ENCODE results near the gene PGF. TPM values are rescaled to one million over a fixed set of nuclear protein-coding genes. Genes with fewer than 3 reads are reported as not detected.

Gene PGF
- total and polyA plus RNA-seq, 2 of the 13 experiments (the other 11 are each of a cell fraction or from before 2014, with no cell fraction given): 10.7 to 27.5 TPM

- peak; percentile 55 for TF ChIP-seq AGO2 (optimal IDR thresholded peaks at IDR 0.05; ENCODE audit: low read depth, low read length)
- TF ChIP-seq NCOA1 (CRISPR knock-in tag; IDR thresholded peaks at IDR 0.05): no peak
- peak; percentile 55; the same call in 1 of the 2 replicates for TF ChIP-seq TGIF2 (CRISPR knock-in tag; IDR thresholded peaks at IDR 0.05)
- 0 out of 2 replicates have a peak, but pooled peaks have one; percentile 35 for TF ChIP-seq ZSCAN20 (CRISPR knock-in tag; IDR thresholded peaks at IDR 0.05; ENCODE audit: borderline replicate concordance)
- TF ChIP-seq SALL2 (CRISPR knock-in tag; IDR thresholded peaks at IDR 0.05): 0 out of 2 replicates have a peak, but pooled peaks have one; percentile 38
- TF ChIP-seq ZNF687 (CRISPR knock-in tag; IDR thresholded peaks at IDR 0.05): peak; percentile 87
- 0 out of 2 replicates have a peak, but pooled peaks have one; percentile 37 for TF ChIP-seq MXD3 (CRISPR knock-in tag; IDR thresholded peaks at IDR 0.05)
- TF ChIP-seq, protein P1, sequence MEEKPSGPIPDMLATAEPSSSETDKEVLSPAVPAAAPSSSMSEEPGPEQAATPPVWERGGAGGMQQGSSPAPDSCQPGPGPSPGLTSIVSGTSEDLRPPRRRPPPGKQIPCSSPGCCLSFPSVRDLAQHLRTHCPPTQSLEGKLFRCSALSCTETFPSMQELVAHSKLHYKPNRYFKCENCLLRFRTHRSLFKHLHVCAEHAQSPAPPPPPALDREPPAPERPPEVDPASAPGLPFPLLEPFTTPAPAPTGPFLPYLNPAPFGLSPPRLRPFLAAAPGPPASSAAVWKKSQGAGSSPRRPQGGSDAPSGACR (CRISPR knock-in tag; IDR thresholded peaks at IDR 0.05): no peak
- TF ChIP-seq ZNF749 (CRISPR knock-in tag; IDR thresholded peaks at IDR 0.05; ENCODE audit: borderline replicate concordance): peak; percentile 37; the same call in 1 of the 2 replicates
- TF ChIP-seq NR3C1 (CRISPR knock-in tag; IDR thresholded peaks at IDR 0.05): no peak
- peak; percentile 18; the same call in 1 of the 2 replicates for TF ChIP-seq FOSL2 (CRISPR knock-in tag; IDR thresholded peaks at IDR 0.05)
- 0 out of 2 replicates have a peak, but pooled peaks have one; percentile 39 for TF ChIP-seq ZNF891 (CRISPR knock-in tag; IDR thresholded peaks at IDR 0.05)
- peak; percentile 72; the same call in 1 of the 2 replicates for TF ChIP-seq TAF1 (CRISPR knock-in tag; IDR thresholded peaks at IDR 0.05)
- peak; percentile 75 for TF ChIP-seq GATAD1 (CRISPR knock-in tag; IDR thresholded peaks at IDR 0.05)
- TF ChIP-seq, protein P2, sequence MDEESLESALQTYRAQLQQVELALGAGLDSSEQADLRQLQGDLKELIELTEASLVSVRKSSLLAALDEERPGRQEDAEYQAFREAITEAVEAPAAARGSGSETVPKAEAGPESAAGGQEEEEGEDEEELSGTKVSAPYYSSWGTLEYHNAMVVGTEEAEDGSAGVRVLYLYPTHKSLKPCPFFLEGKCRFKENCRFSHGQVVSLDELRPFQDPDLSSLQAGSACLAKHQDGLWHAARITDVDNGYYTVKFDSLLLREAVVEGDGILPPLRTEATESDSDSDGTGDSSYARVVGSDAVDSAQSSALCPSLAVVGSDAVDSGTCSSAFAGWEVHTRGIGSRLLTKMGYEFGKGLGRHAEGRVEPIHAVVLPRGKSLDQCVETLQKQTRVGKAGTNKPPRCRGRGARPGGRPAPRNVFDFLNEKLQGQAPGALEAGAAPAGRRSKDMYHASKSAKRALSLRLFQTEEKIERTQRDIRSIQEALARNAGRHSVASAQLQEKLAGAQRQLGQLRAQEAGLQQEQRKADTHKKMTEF (CRISPR knock-in tag; IDR thresholded peaks at IDR 0.05): peak; percentile 47; the same call in 1 of the 2 replicates
- no peak for TF ChIP-seq SNAI1 (CRISPR knock-in tag; IDR thresholded peaks at IDR 0.05; ENCODE audit: borderline replicate concordance)
- TF ChIP-seq THAP9 (CRISPR knock-in tag; IDR thresholded peaks at IDR 0.05; ENCODE audit: borderline replicate concordance): no peak
- 0 out of 2 replicates have a peak, but pooled peaks have one; percentile 35 for TF ChIP-seq YEATS2 (CRISPR knock-in tag; IDR thresholded peaks at IDR 0.05; ENCODE audit: borderline replicate concordance)
- TF ChIP-seq FOXM1 (CRISPR knock-in tag; IDR thresholded peaks at IDR 0.05): no peak
- TF ChIP-seq ZSCAN22 (CRISPR knock-in tag; IDR thresholded peaks at IDR 0.05): no peak
Observed at GRCh38 chr14:74922752-74923401, 32.5 kb downstream of the PGF start, which contains the start of gene RPS6KL1 (continued).
